GM18499 (cell line): ENCODE data around the gene TMEM131L.
A peak's percentile ranks its signal among the peaks of the same experiment; 100 is the strongest.
"Not testable (repeated sequence)": the region's sequence is repeated elsewhere in the genome, so short reads cannot be mapped to it uniquely, and the experiment has no call there.

Source experiments
- ATAC-seq: cut with Tn5 transposase; IDR thresholded peaks from one replicate; pipeline ENCODE4 v1.9.1; 2021; ENCODE audit warnings: moderate number of reproducible peaks; ENCODE audit not compliant: insufficient read depth, unreplicated experiment

TMEM131L gene

DNA sequence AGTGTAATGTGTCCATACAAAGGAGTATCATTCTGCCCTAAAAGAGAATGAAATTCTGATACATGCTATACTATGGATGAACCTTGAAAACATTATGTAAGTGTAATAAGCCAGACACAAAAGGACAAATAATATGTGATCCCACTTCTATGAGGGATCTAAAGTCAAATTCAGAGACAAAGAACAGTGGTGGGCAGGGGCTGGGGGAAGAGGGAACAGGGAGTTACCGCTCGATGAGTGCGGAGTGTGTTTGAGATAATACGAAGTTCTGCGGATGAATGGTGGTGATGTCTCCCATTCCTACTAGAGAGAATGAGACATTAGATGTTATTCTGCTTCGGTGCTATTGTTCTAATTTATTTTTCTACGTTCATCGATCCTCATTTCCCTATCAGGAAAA, 171.9 kb downstream of the TMEM131L start:
- ATAC-seq: no peak

DNA sequence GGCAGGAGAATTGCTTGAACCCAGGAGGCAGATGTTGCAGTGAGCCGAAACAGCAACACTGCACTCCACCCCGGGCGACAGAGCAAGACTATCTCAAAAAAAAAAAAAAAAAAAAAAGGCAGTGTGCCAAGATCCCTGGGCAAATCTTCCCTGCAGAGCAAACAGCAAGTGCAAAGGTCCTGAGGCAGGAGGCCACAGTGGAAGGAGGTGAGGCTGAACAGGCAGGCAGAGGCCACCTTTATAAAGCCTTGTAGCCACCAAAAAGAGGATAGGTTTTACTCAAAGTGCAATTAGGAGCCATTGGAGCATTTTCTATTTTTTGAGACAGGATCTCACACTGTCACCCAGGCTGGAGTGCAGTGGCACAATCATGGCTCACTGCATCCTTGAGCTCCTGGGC, 172.8 kb downstream of the TMEM131L start:
- no peak for ATAC-seq

DNA sequence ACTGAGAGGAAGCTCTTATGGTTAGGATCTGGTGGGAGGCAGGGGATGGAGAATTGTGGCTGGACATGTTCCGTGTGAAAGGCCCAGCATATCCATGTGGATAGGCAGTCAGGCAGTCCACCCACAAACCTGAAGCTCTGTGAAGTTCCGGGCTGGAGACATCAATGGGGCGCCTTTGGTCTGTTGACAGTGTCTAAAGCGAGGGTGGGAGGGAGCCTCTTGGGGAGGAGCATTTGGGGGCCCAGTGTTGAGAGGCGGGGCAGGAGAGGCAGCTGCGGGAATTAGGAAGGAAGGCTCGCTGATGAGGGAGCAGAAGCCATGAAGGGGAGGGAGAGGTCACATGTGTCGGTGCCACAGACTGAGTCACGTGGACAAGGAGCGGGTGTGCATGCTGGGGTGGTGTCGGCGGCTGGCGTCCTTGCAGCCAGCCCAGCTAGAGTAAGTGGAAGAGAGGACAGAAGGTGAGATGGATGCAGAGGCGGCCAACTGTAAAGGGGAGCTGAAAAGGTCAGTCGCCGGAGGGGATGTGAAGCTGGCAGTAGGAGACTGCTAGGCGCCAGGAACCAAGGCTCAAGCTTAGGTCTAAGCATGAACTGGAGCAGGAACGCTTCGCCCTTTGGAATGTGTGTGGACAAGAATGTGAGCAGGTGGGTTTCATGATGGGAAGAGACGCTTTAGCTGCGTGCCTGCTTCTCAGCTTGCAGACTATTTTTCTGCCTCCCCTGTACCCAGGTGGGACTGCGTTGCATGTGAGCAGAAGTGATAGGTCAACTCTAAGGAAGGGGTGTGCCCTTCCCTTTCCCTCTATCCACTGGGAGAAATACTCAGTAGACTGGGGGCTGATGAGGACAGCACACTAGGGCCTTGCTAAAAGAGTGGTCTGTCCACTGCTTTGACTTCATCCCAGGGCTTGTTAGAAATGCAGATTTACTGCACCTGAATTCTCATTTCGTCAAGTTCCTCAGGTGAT, 174.0 kb downstream of the TMEM131L start:
- no peak for ATAC-seq

DNA sequence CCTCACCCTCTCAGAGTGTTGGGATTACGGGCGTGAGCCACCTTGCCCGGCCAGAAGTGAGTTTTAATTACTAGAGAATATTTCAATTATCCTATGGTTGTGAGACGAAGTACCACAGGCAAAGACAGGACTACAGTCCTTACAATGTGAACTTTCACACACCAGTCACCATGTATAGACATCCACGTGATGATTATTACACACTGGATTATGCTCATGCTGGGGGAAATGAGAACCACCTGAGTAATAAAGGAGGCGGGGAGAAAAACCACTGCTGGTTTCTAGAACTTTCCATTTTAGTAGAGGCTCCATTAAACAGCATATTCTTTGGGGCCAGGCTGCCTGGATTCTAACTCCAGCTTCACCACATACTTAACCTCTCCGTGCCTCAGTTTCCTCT, 175.4 kb downstream of the TMEM131L start:
- no peak for ATAC-seq

- ATAC-seq: peak; percentile 85
These were observed 177.5 kb downstream of the TMEM131L start for GRCh38 chr4:153643406-153644383.

DNA sequence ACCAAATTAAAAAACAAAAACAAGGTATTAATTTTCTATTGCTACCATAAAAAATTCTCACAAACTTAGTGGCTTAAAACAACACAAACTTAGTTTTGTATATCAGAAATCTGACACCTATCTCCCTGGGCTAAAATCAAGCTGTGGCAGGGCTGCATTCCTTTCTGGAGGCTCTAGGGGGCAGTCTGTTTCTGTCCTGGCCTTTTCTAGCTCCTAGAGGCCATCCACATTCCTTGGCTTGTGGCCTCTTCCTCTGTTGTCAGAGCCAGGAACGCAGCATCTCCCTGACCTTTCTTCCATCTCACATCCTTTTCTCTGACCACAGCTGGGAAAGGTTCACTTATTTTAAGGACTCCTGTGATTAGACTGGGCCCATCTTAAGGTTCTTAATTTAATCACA, 179.0 kb downstream of the TMEM131L start:
- ATAC-seq: no peak

- ATAC-seq: no peak
These were observed 180.1 kb downstream of the TMEM131L start for GRCh38 chr4:153646261-153646660.

DNA sequence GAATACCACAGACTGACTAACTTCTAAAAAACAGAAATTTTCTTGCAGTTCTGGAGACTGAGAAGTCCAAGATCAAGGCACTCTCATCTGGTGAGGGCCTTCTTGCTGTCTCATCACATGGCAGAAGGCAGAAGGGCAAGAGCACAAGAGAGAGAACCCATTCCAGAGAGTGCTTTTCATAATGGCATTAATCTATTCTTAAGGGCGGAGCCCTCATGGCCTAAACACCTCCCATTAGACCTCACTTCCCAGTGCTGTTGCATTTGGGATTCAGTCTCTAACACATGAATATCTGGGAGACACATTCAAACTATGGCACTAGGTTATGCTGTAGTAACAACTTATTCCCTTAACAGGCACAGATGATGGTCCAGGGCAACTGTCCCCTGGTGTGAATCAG, 180.8 kb downstream of the TMEM131L start:
- ATAC-seq: no peak

- no peak for ATAC-seq
These were observed 181.8 kb downstream of the TMEM131L start for GRCh38 chr4:153647975-153648374.

- no peak for ATAC-seq
These were observed 183.4 kb downstream of the TMEM131L start for GRCh38 chr4:153649572-153649991.

DNA sequence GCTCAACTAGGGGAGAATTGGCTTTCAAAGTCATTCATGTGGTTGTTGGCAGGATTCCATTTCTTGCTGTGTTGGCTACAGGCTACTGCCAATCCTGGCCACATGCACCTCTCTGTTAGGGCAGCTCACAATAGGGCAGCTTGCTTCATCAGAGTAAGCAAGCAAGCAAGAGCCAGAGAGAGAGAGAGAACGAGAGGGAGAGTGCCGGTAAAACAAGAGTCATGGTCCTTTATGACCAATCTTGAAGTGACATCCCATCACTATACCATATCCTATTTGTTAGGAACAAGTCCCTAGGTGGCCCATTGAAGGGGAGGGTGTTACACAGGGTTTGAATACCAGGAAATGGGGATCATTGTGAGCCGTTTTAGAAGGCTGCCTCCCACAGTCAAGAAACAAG, 185.0 kb downstream of the TMEM131L start:
- no peak for ATAC-seq

GRCh38 chr4:153651587-153651986, 185.4 kb downstream of the TMEM131L start:
- ATAC-seq: no peak

DNA sequence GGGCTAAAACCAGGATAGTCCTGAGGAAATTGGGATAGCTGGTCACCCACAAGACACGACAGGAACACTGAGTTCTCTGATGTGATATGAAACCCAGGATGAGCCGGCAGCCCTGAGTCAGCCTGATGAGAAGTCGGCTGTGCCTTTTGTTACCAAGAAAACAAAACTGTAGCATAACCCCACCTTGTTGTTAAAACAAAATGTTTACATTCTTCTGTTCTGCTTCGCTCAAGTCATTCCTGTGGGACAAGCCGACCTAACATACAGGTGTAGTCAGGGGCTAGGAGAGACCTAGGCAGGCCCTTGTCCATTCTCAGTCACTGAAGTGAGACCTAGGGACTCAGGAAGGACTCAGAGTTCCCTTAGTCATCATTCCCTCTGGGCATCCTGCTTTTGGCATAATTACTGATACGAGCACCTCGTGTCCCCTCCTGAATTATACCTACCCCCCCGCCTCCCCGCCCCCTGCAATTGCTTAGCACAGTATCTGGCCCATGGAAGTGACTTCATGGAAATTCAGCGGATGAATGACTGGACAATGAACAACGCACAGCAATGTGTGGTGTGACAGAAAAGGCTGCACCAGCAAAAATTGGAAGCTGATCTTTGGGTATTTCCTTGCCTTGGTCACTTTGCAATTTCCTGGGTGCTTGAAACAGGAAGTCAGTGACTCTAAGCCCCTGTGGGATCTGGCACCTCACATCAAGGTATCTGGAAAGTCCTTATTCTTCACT, 186.1 kb downstream of the TMEM131L start:
- ATAC-seq: no peak

DNA sequence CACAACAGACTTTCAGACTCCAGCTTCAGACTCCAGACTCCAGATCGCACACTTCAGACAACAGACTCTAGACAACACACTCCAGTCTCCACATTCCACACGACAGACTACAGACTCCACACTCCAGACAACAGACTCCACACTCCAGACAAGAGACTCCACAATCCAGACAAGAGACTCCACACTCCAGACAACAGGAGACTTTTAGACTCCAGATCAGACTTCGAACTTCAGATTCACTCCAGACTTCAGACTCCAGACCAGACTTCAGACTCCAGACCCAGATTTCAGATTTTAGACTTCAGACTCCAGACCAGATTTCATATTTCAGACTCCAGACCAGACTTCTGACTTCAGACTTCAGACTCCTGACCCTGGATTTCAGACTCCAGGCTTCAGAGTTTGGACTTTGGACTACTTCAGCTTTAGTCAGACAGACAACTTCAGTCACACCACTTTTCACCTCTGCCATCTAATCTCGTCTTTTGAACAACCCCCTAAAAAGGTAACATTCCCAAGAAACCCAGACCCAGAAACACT, 188.9 kb downstream of the TMEM131L start:
- no peak for ATAC-seq

GRCh38 chr4:153655928-153656327, 189.8 kb downstream of the TMEM131L start:
- ATAC-seq: no peak

DNA sequence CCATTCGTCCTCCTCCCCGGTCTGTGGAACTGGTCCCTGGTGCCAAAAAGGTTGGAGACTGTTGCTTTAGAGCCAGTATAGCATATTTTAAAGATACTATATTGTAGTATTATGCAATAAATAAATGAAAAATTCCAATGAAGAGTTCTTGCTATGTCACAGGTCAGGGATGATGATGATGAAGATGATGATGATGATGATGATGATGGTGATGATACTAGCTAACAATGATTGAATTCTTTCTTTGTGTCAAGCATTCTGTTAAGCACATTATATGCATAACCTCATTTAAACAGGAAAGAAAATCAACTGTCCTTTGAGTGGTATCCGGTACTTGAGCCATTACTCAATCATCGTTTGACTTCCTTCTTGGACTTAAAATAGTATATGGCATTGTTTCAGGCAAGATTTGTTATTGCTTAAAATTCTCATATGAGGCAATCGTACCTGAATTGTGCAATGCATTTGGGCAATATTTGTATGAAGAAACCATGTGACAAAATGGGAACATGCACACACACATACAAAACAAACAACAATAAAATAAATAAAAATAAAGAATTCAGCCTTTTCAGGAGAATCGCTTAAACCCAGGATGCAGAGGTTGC, 195.2 kb downstream of the TMEM131L start:
- ATAC-seq: no peak

DNA sequence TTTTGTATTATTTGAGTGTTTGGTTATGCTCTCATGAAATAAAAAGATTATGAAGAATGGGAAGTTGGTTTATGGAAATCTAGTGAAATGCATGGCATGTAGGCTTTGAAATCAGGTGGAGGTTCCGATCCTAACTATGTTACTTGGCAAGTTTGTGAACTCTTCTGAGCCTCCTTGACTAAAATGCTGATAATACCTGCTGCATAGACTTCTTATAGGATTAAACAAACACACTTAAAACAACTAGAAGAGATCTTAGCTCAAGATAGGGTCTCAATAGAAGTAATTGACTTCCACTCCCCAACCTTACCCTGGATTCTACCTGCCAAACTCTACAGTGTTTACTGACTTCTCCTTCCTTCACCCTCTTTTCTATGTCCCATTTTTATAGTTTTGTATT, 195.7 kb downstream of the TMEM131L start:
- no peak for ATAC-seq

GRCh38 chr4:153663667-153664066, 197.5 kb downstream of the TMEM131L start:
- no peak for ATAC-seq

DNA sequence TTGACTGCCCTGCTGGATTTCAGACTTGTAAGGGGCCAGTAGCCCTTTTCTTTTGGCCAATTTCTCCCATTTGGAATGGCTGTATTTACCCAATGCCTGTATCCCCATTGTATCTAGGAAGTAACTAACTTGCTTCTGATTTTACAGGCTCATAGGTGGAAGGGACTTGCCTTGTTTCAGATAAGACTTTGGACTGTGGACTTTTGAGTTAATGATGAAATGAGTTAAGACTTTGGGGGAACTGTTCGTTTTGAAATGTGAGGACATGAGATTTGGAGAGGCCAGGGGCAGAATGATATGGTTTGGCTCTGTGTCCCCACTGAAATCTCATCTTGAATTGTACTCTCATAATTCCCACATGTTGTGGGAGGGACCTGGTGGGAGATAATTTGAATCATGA, 200.3 kb downstream of the TMEM131L start:
- ATAC-seq: not testable (repeated sequence)

DNA sequence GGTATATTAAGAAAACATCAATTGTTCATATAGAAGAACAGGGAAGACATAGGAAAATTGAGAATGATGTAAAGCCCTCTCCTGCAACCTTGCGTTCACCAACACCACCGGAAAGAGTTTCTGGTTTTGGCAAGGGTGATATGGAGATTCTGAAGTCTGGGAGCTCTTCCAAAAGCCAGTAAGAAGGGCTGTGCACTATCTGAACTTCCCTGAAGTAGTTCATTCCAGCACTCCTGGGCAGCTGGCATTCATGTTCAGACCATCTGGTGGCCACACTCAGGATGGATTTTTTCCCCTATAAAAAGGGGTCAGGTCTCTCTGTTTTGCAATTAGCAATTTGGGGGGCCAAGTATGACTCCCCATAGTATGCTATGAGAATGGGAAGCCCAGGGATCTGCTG, 202.5 kb downstream of the TMEM131L start:
- ATAC-seq: no peak
